ENCODE measurements around the gene SH3TC1. TPM values are rescaled to one million over a fixed set of nuclear protein-coding genes. Genes with fewer than 3 reads are reported as not detected.

The SH3TC1 gene
- total and polyA plus RNA-seq, 2 of the 8 experiments (the other 6 are each of a cell fraction or from before 2014, with no cell fraction given), result 0.15 TPM; not detected in 1

- DNase-seq (ENCODE audit: low read depth in 1 of 2, low spot score in 2 of 2), result no peak
- no peak overlapping the region for H3K18ac ChIP-seq (ENCODE audit: extremely low read depth, low read length)
- no peak overlapping the region for H2BK15ac ChIP-seq (ENCODE audit: low read length)
- no peaks in the 10 kb centered on the region for H3K79me2 ChIP-seq (ENCODE audit: control insufficient read depth in 1 of 2, insufficient read depth in 2 of 2, low read length in 2 of 2)
- no peak for TF ChIP-seq ATF2 (IDR thresholded peaks at IDR 0.05; ENCODE audit: low read length)
- no peak for TF ChIP-seq FOSL1 (IDR thresholded peaks at IDR 0.05; ENCODE audit: insufficient read depth, low read depth, low read length)
- TF ChIP-seq, protein P1, sequence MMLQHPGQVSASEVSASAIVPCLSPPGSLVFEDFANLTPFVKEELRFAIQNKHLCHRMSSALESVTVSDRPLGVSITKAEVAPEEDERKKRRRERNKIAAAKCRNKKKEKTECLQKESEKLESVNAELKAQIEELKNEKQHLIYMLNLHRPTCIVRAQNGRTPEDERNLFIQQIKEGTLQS (IDR thresholded peaks at IDR 0.05; ENCODE audit: insufficient read depth, low read depth, low read length), result no peak
- TF ChIP-seq SIN3A (conservative IDR thresholded peaks at IDR 0.05 in 1 of 2, IDR thresholded peaks at IDR 0.05 in 1 of 2; ENCODE audit: low read depth in 1 of 2, low read length in 2 of 2), result no peak
- TF ChIP-seq SUZ12 (IDR thresholded peaks at IDR 0.05; ENCODE audit: low read length), result no peak
- TF ChIP-seq CHD2 (IDR thresholded peaks at IDR 0.05; ENCODE audit: low read length), result no peak
- ChIA-PET CTCF (ENCODE audit: partially characterized antibody) (interaction anchor here (0.6 to 6.1 kb wide), 27 partner anchors 8 to 1127 kb away, joined by 3 to 74 read pairs (median 7); no protein-coding TSS in a partner anchor), POLR2A (ENCODE audit: partially characterized antibody) (no interaction called here)
- peaks cover 7 to 28% (median 20%) of the 10 kb centered on the region in 4 experiments; a peak in 6 of 7 replicates for H3K27me3 ChIP-seq (replicated peaks in 1 of 4; ENCODE audit: control insufficient read depth in 3 of 4, extremely low read depth in 1 of 4, insufficient read depth in 3 of 4, low read length in 3 of 4)
- H3K56ac ChIP-seq (replicated peaks; ENCODE audit: insufficient read length, low read depth, low read length), result no peak overlapping the region
- H3K4me1 ChIP-seq (replicated peaks in 1 of 4; ENCODE audit: control insufficient read depth in 3 of 4, insufficient read depth in 4 of 4, low read length in 3 of 4), result peaks cover 0 to 3% (median 1%) of the 10 kb centered on the region in 4 experiments; a peak in 4 of 7 replicates
- H3K4ac ChIP-seq (replicated peaks; ENCODE audit: insufficient read length, low read depth, low read length), result no peak overlapping the region
- H2BK12ac ChIP-seq (ENCODE audit: low read depth, low read length), result no peak overlapping the region
- no peak overlapping the region for H4K8ac ChIP-seq (ENCODE audit: extremely low read depth, insufficient read depth, low read length)
- H2BK5ac ChIP-seq (ENCODE audit: low read depth, low read length), result no peak overlapping the region
- H4K91ac ChIP-seq (replicated peaks; ENCODE audit: insufficient read length, low read length), result no peak overlapping the region
- H2BK120ac ChIP-seq (replicated peaks; ENCODE audit: low read depth, low read length), result no peak overlapping the region
- H3K9ac ChIP-seq (replicated peaks in 1 of 4; ENCODE audit: extremely low read depth in 1 of 4, low read depth in 3 of 4, low read length in 3 of 4), result no peak overlapping the region
- H3K4me2 ChIP-seq (ENCODE audit: insufficient read depth in 1 of 2, low read depth in 2 of 2, low read length in 2 of 2), result no peak overlapping the region
- 90% methylated on average over 6 of the region's 7 CpGs; no CpG with 5 or more reads in 1 of the 2 experiments for WGBS, 2 experiments (ENCODE audit: extremely low coverage in 1 of 2, insufficient coverage in 1 of 2, insufficient read length in 1 of 2, insufficient replicate concordance in 2 of 2, low coverage in 1 of 2, low lambda C conversion rate in 2 of 2, missing lambda C conversion rate in 1 of 2)
- no peak overlapping the region for H2AK5ac ChIP-seq (ENCODE audit: low read depth, low read length)
- H3K4me3 ChIP-seq (ENCODE audit: extremely low read depth in 1 of 4, insufficient read depth in 2 of 4, low read depth in 3 of 4, low read length in 4 of 4), result no peak overlapping the region
- H2BK20ac ChIP-seq (ENCODE audit: low read length), result no peak overlapping the region
- no peaks in the 10 kb centered on the region for H3K36me3 ChIP-seq (ENCODE audit: control insufficient read depth in 2 of 4, insufficient read depth in 4 of 4, low read length in 3 of 4)
- H3K79me1 ChIP-seq (ENCODE audit: low read depth, low read length), result no peaks in the 10 kb centered on the region
- H3K27ac ChIP-seq (ENCODE audit: low read depth, low read length), result no peak overlapping the region
- no peak overlapping the region for H4K5ac ChIP-seq (ENCODE audit: insufficient read length, low read depth, low read length)
- H3K14ac ChIP-seq (ENCODE audit: insufficient read length), result no peak overlapping the region
- peaks cover 4% of the 10 kb centered on the region; the same call in 1 of the 2 replicates for H3K23me2 ChIP-seq (ENCODE audit: low read depth, low read length)
- no peak overlapping the region for H3K23ac ChIP-seq (ENCODE audit: insufficient read length)
- H2AFZ ChIP-seq (ENCODE audit: low read length), result no peak overlapping the region
- H3K9me3 ChIP-seq (ENCODE audit: insufficient read depth in 2 of 2, low read depth in 1 of 2, low read length in 1 of 2), result no peaks in the 10 kb centered on the region
- no peak for FAIRE-seq
- no peaks in the 10 kb centered on the region for H4K20me1 ChIP-seq (replicated peaks in 1 of 2; ENCODE audit: control insufficient read depth in 1 of 2, insufficient read depth in 2 of 2, low read length in 2 of 2)
These were observed 69.1 kb downstream of the SH3TC1 start for GRCh38 chr4:8268211-8268610.
